HUES6 (cell line): ENCODE results near the gene MB21D2.
A peak's percentile ranks its signal among the peaks of the same experiment; 100 is the strongest.
"Not testable (repeated sequence)": the region's sequence is repeated elsewhere in the genome, so short reads cannot be mapped to it uniquely, and the experiment has no call there.

ENCODE experiments used
- H3K27ac ChIP-seq: 2 replicates; pipeline ENCODE4 v1.7.0; 2013; ENCODE audit warnings: low read depth, mild to moderate bottlenecking, low read length, inconsistent platforms
- H3K27me3 ChIP-seq: 2 replicates; pipeline ENCODE4 v1.6.1; 2013; ENCODE audit warnings: low read length; ENCODE audit not compliant: control insufficient read depth, insufficient read depth
- H3K36me3 ChIP-seq: 2 replicates; pipeline ENCODE4 v1.6.1; 2013; ENCODE audit warnings: low read length; ENCODE audit not compliant: control insufficient read depth, insufficient read depth
- H3K4me1 ChIP-seq: 2 replicates; pipeline ENCODE4 v1.6.1; 2013; ENCODE audit warnings: low read length; ENCODE audit not compliant: control insufficient read depth, insufficient read depth
- H3K4me3 ChIP-seq: 2 replicates; pipeline ENCODE4 v1.5.1; 2013; ENCODE audit warnings: low read depth, low read length
- H3K9ac ChIP-seq: one replicate; pipeline ENCODE4 v1.6.1; 2013; ENCODE audit warnings: mild to moderate bottlenecking, low read length
- H3K9me3 ChIP-seq: 2 replicates; pipeline ENCODE4 v1.6.1; 2013; ENCODE audit warnings: low read depth, low read length; ENCODE audit not compliant: control insufficient read depth, insufficient read depth

Gene MB21D2, protein sequence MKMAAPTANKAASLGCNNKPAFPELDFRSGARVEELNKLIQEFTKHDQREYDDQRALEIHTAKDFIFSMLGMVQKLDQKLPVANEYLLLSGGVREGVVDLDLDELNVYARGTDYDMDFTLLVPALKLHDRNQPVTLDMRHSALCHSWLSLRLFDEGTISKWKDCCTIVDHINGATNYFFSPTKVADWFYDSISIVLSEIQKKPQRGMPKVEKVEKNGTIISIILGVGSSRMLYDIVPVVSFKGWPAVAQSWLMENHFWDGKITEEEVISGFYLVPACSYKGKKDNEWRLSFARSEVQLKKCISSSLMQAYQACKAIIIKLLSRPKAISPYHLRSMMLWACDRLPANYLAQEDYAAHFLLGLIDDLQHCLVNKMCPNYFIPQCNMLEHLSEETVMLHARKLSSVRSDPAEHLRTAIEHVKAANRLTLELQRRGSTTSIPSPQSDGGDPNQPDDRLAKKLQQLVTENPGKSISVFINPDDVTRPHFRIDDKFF

GRCh38 chr3:192917404-192918274 is at the start of gene MB21D2:
TSS of gene MB21D2 (minus strand) at chr3:192917856. CDS start at chr3:192917840, 16 bp downstream.
- Histone ChIP-seq H3K27ac (peak within 1 kb of the TSS; percentile 96), H3K36me3 (no peaks in the 10 kb centered on the region), H3K9ac (peak within 1 kb of the TSS; percentile 100)

GRCh38 chr3:192964959-192965719 is 47.5 kb upstream of the MB21D2 start:
- H3K4me1 ChIP-seq, H3K9ac ChIP-seq, H3K9me3 ChIP-seq, H3K27ac ChIP-seq, H3K27me3 ChIP-seq, H3K36me3 ChIP-seq, H3K4me3 ChIP-seq: not testable (repeated sequence)

More at GRCh38 chr3:192917404-192918274, at the start of gene MB21D2:
- Histone ChIP-seq H3K4me1 (peaks cover 49% of the 10 kb centered on the region), H3K4me3 (peak within 1 kb of the TSS; percentile 100), H3K27me3 (no peaks in the 10 kb centered on the region), H3K9me3 (no peaks in the 10 kb centered on the region)

GRCh38 chr3:192959773-192960172 is 42.1 kb upstream of the MB21D2 start:
- H3K27me3 ChIP-seq, result no peaks in the 10 kb centered on the region
- no peak overlapping the region for H3K27ac ChIP-seq
- no peak overlapping the region for H3K4me3 ChIP-seq
- no peaks in the 10 kb centered on the region for H3K4me1 ChIP-seq
- H3K9ac ChIP-seq, result no peak overlapping the region
- H3K9me3 ChIP-seq, result no peaks in the 10 kb centered on the region
- H3K36me3 ChIP-seq, result no peaks in the 10 kb centered on the region

DNA sequence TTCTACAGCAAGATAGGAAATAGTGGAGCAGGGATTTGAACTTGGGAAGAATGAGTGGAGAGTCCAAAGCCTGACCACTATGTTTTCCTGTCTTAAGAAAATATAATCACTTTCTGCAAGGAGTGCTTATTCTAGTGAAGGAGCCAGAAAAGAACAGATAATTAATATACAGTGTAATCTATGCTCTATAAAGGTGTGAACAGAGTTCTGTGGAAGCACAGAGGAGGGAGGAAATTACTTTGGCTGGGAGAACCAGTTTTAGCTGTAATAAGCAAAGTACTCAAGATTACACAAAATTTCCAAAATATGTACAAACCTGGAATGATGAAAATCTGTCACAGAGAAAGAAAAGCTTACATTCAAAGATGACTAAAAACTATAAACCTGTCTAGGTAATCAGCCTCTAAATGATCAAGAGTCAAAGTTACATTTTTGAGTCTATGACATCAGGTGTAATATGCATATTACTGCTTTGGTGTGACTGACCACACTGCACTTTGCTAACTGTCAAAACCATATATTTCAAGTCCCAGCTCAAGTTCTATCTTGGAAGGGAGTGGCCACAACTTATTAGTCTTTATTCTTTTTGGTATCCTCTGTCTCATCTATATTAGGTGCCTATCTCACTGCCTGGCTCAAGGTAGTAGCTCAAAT is 40.7 kb upstream of the MB21D2 start:
- H3K36me3 ChIP-seq, result no peaks in the 10 kb centered on the region
- H3K4me3 ChIP-seq, result no peak overlapping the region
- no peaks in the 10 kb centered on the region for H3K9me3 ChIP-seq
- H3K4me1 ChIP-seq, result no peaks in the 10 kb centered on the region
- no peak overlapping the region for H3K9ac ChIP-seq
- H3K27me3 ChIP-seq, result no peaks in the 10 kb centered on the region
- H3K27ac ChIP-seq, result no peak overlapping the region

- Histone ChIP-seq H3K27me3 (no peaks in the 10 kb centered on the region), H3K4me1 (no peaks in the 10 kb centered on the region), H3K27ac (no peak overlapping the region), H3K9me3 (no peaks in the 10 kb centered on the region), H3K4me3 (no peak overlapping the region), H3K9ac (no peak overlapping the region), H3K36me3 (no peaks in the 10 kb centered on the region)
Measured at GRCh38 chr3:192957441-192958021, 39.9 kb upstream of the MB21D2 start.

DNA sequence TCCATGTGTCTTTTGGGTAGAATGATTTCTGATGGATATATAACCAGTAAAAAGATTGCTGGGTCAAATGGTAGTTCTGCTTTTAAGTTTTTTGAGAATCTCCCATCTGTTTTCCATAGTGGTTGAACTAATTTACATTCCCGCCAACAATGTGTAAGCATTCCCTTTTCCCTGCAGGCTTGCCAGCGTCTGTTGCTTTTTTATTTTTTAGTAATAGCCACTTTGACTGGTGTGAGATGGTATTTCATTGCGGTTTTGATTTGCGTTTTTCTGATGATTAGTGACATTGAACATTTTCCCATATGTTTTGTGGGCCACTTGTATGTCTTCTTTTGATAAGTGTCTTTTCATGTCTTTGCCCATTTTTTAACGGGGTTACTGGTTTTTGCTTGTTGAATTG is 36.3 kb upstream of the MB21D2 start:
- H3K27me3 ChIP-seq, result no peaks in the 10 kb centered on the region
- H3K4me3 ChIP-seq, result no peak overlapping the region
- no peaks in the 10 kb centered on the region for H3K9me3 ChIP-seq
- no peaks in the 10 kb centered on the region for H3K4me1 ChIP-seq
- H3K36me3 ChIP-seq, result no peaks in the 10 kb centered on the region
- H3K9ac ChIP-seq, result no peak overlapping the region
- no peak overlapping the region for H3K27ac ChIP-seq

- H3K9me3 ChIP-seq, result no peaks in the 10 kb centered on the region
- no peaks in the 10 kb centered on the region for H3K4me1 ChIP-seq
- H3K27me3 ChIP-seq, result no peaks in the 10 kb centered on the region
- H3K27ac ChIP-seq, result no peak overlapping the region
- H3K4me3 ChIP-seq, result no peak overlapping the region
- no peaks in the 10 kb centered on the region for H3K36me3 ChIP-seq
- no peak overlapping the region for H3K9ac ChIP-seq
Measured at GRCh38 chr3:192947421-192947820, 29.8 kb upstream of the MB21D2 start.

- no peaks in the 10 kb centered on the region for H3K4me1 ChIP-seq
- H3K27ac ChIP-seq, result no peak overlapping the region
- no peaks in the 10 kb centered on the region for H3K9me3 ChIP-seq
- H3K4me3 ChIP-seq, result no peak overlapping the region
- H3K36me3 ChIP-seq, result no peaks in the 10 kb centered on the region
- H3K9ac ChIP-seq, result no peak overlapping the region
- H3K27me3 ChIP-seq, result no peaks in the 10 kb centered on the region
Measured at GRCh38 chr3:192943393-192943792, 25.7 kb upstream of the MB21D2 start.

- H3K4me1 ChIP-seq, result no peaks in the 10 kb centered on the region
- H3K9ac ChIP-seq, result no peak overlapping the region
- H3K9me3 ChIP-seq, result no peaks in the 10 kb centered on the region
- no peak overlapping the region for H3K4me3 ChIP-seq
- no peaks in the 10 kb centered on the region for H3K36me3 ChIP-seq
- no peaks in the 10 kb centered on the region for H3K27me3 ChIP-seq
- H3K27ac ChIP-seq, result no peak overlapping the region
Measured at GRCh38 chr3:192942625-192943024, 25.0 kb upstream of the MB21D2 start.

GRCh38 chr3:192940129-192940528 is 22.5 kb upstream of the MB21D2 start:
- Histone ChIP-seq H3K27me3 (no peaks in the 10 kb centered on the region), H3K4me1 (peaks cover under 1% of the 10 kb centered on the region; the same call in 1 of the 2 replicates), H3K27ac (no peak overlapping the region), H3K9me3 (no peaks in the 10 kb centered on the region), H3K36me3 (no peaks in the 10 kb centered on the region), H3K4me3 (no peak overlapping the region), H3K9ac (no peak overlapping the region)
